Amniotic stem cell (primary cell): ENCODE data around the gene SLC10A6.
"Not testable (repeated sequence)": the region's sequence is repeated elsewhere in the genome, so short reads cannot be mapped to it uniquely, and the experiment has no call there.

ENCODE experiments used
- DNase-seq: peaks from one replicate; lab custom pipeline; 2025; lab: John Stamatoyannopoulos, UW

SLC10A6 gene

GRCh38 chr4:86848732-86849619 is at the start of gene SLC10A6:
Gene SLC10A6 (minus strand): TSS chr4:86849384. CDS start chr4:86849115, 269 bp downstream.
- no peak for DNase-seq

DNA sequence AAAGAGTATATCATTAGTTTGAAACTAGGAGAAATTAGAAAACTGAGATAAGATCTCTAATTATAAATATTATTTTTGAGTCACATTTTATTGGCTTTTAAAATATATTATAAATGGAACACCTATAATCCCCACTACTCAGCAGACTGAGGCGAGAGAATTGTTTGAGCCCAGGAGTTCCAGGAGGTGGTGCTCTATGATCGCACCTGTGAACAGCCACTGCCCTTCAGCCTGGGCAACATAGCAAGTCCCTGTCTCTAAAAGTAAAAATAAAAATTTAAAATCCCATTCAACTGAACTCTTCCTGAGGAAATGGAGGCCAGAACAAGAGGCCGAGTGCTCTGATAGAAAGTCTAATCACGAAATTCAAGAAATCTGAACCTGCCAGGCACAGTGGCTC is 49.4 kb upstream of the SLC10A6 start:
- DNase-seq = no peak

GRCh38 chr4:86896596-86896995 is 47.4 kb upstream of the SLC10A6 start:
- no peak for DNase-seq

DNA sequence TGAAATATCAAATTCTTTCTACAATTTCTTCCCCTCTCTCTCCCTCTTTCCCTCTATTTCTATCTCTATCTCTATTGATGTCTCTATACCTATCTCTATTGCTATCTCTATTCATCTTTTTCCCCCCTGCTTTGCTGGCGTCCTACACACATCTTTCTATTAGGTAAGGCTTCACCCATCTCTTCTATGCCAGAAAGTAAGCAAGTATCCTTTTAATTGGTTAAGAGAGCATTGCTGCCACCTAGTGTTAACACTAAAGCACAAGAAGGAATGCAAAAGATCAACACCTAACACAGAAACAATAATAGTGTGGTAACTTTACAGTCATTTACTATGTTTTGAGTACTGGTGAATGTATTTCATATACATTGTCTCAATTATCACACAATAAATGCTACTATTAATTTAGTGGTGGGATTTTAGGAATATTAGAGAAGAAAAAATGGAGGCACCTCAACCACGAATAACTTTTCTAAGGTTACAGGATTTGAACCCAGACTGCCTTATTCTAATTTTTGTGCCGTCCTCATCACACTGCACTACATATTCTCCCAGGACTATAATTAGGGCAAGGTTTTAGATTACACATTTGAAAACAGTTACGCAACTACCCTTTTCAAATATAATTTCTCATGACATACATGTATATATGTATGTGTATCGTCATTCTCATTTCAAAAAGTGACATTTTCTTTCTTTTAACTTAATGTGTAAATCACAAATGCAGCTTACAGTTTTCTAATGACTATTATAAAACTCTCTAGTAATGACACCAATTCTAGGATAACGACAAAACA is 46.7 kb upstream of the SLC10A6 start:
- peak; percentile 74 for DNase-seq

GRCh38 chr4:86894455-86894854 is 45.3 kb upstream of the SLC10A6 start:
- no peak for DNase-seq

- no peak for DNase-seq
These were observed 44.0 kb upstream of the SLC10A6 start for GRCh38 chr4:86893136-86893535.

GRCh38 chr4:86892636-86892960 is 43.4 kb upstream of the SLC10A6 start:
- DNase-seq = no peak

DNA sequence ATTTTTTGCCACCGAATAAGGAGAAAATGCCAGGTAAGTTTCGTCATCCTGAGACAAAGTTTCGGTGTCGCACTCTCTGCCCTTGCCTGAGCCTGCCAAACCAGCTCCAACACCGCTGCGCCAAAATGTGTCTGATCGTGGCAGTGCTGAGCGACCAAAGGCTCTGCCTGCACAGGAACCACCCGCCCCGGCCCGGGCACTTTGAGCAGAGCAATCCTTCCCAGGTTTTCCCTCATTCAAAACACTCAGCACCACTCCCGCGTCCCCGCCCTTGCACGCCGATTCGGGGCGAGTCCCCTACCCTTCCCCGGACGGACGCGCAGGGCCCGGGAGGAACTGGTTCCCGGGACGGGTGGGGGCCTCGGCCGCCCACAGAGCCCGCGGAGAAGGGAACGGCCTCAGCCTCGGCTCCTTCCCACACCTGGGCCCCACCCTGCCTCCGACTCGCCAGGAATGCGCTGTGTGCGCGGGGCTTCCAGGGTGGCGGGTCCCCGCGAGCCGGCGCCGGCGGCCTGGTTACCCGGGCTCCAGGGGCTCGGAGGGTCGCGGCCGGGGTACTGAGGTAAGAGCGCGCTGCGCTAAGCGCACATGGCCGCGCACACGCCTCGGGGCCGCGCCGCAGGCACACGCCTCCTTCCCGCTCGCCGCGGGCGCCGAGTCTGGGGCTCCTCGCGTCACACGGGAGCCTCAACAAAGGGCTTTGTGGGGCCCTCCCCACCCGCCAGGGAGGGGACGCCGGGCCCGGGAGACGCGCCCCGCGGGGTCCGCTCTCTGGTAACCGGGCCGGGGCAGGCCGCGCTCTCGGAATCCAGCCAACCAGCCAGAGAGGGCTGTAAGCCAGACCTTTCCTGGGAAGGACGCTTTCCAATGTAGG is 42.8 kb upstream of the SLC10A6 start, which contains the start of gene C4orf36:
C4orf36 (minus strand) TSS at position 661 of the 874 bp plus-strand sequence. CDS start 902 bp downstream, outside the sequence.
- DNase-seq = no peak

- no peak for DNase-seq
These were observed 41.6 kb upstream of the SLC10A6 start for GRCh38 chr4:86890790-86891189.

DNA sequence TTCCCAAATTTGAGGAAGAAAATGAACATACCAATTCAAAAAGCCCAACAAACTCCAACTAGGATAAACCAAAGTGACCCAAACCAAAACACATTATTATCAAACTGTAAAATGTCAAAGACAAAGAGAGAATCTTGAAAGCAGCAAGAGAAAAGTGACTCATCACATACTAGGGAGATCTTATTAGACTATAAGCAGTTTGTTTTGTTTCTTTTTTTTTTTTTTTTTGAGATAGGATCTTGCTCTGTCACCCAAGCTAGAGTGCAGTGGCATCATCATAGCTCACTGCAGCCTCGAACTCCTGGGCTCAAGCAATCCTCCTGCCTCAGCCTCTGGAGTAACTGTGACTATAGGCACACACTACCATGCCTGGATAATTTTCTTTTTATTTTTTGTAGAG is 30.5 kb upstream of the SLC10A6 start:
- no peak for DNase-seq

DNA sequence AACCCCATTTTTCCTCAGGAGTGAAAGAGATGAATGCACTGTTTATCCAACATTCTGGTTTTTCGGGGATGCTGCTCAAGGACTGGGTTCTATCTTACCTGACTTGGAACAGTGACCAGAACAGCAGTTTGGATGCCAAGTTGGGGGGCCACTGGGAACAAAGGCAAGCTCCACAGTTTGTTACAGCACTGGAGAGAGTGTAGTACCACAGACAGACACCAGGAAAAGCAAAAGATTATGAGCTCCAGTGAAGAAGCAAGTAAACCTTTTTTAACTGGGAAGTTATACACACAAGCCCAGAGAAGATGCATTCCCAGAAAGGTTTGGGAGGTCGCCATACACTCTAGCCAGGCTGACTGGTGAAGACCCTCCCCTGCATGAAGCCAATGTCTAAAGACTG is 29.5 kb upstream of the SLC10A6 start:
- no peak for DNase-seq

DNA sequence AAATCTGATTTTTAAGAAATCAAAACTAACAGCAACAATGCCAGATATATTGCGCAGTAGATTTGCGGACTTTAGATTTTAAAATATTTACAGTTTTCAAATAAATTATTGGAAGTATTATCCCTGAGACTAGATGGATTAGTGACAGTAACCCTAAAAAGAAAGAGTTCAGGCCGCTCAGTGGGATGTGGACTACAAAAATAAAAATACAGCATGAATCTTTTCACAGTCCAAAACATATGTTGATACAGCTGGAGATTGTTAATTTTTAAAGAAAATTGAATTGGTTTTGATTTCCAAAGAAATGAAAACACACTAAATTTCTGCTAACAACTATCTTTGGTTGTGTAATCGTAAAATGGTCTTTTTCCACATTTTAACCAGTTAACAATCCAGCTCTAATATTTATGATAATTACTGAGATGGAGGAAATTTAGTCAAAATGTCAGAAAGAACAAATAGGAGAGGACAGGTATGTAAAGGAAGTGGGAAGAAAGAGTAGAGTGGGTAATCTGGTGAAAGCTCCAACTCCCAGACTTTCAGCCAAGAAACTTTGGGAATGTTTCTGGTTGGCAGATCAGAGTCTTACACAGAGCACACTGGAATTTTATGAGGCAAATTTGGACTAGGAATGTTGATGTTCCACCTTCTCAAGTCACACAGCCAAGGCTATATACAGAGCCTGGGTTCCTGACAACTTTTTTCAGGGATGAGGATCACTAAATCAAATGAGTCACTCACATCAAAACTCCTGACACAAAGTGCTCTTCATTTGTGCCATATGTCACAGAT is 27.9 kb upstream of the SLC10A6 start:
- no peak for DNase-seq

DNA sequence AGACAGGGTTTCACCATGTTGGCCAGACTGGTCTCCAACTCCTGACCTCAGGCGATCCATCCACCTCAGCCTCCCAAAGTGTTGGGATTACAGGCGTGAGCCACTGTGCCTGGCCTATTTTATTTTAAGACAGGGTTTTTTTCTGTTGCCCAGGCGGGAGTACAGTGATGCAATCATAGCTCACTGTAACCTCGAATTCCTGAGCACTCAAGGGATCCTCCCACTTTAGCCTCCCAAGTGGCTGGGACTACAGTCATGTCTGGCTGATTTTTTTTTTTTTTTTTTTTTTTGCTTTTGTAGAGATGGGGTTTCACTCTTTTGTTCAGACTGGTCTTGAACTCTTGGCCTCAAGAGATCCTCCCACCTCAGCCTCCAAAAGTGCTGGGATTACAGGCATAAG is 26.3 kb upstream of the SLC10A6 start:
- not testable (repeated sequence) for DNase-seq

DNA sequence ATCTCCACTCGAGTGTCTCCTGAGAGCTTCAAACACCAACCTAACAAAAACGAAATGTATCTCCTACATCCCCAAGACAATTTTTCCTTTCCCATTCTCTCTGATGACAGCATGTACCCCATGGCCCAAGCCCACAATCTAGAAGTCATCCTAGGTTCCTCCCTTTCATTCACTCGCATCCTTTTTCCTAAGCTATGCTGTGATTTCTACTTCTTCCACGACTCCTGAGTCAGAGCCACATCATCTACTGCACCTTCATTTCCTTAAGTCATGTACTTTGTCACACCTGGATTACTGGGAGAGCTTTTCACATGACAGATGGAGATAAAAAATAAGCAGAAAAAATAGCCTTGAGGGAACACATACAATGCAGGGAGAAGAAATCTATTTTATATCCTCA is 23.0 kb upstream of the SLC10A6 start:
- DNase-seq = no peak

DNA sequence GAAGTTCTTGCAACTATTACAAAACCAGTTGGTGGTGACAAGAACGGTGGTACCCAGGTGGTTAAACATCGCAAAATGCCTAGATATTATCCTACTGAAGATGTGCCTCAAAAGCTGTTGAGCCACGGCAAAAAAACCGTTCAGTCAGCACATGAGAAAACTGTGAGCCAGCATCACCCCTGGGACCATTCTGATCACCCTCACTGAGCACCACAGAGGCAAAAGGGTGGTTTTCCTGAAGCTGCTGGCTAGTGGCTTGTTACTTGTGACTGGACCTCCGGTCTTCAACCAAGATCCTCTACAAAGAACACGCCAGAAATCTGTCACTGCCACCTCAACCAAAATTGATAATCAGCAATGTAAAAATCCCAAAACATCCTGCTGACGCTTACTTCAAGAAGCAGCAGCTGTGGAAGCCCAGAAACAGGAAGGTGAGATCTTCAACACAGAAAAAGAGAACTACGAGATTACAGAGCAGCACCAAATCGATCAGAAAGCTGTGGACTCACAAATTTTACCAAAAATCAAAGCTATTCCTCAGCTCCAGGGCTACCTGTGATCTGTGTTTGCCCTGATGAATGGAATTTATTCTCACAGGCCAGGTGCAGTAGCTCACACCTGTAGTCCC is 21.4 kb upstream of the SLC10A6 start:
- DNase-seq = no peak

GRCh38 chr4:86857341-86858052 is 8.3 kb upstream of the SLC10A6 start:
- no peak for DNase-seq

DNA sequence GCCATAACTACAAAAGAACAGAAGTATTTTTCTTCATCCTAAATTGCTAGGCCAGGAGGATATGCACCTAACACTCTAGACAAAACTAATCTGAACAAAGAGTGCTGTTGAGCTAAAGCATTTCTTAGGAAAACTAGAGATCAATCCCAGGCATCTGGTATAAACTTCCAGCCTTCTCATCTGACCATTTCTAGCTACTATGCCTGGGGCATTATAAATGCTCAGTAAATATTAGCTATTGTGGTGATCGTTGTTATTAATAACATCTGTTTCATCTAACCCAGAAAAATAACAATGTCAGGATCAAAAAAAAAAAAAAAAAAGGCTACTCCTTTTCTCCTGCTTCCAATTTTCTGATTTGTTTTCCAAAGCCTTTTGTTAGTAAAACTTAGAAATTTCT is 7.7 kb upstream of the SLC10A6 start:
- DNase-seq = no peak

DNA sequence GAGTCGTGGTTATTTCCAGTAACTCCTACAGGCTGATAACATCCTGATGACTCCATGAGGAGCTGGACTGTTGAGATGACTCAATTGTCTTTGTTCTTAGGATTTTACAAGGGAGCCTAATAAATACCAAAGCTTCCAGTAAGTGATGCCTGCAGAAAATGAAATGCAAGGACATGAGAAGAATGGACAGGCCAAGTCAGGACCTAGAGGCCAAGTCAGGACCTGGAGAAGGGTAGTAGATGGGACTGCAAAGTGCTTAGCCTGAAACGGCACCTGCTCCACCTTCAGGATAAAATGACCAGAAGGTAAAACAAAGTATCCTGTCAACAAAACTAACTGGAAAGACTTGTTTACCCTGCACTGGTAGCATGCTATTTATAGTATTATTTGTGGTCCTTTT is 6.4 kb upstream of the SLC10A6 start:
- DNase-seq = no peak

GRCh38 chr4:86853209-86853608 is 4.0 kb upstream of the SLC10A6 start:
- no peak for DNase-seq

DNA sequence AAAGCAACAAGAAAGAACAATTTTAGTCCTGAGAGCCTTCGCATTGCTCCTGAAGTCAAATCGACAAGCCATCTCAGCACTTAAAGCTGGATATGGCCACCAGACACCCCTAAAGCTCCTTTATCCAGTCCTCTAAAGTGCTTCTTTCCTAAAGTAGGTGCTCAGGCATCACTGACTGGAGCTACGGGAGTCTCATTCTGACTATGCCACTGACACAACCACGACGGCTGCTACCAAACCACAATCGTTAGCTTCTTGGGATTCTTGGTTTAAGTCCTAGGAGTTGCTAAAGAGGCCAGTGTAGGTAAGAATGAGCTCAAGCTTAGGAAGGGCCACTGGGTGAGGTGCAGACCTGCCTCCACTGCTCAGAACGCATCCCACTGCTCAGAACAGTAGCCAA is 1.0 kb downstream of the SLC10A6 start:
- DNase-seq = no peak
